ENCODE measurements around the gene CLIP2.
"Not testable (repeated sequence)": the region's sequence is repeated elsewhere in the genome, so short reads cannot be mapped to it uniquely, and the experiment has no call there.

Gene CLIP2

GRCh38 chr7:74430961-74431466 is 141.8 kb downstream of the CLIP2 start:
- DNase-seq (ENCODE audit: low spot score) = no peak

GRCh38 chr7:74437291-74437571 is 148.0 kb downstream of the CLIP2 start:
- not testable (repeated sequence) for DNase-seq (ENCODE audit: low spot score)

GRCh38 chr7:74438327-74438726 is 149.1 kb downstream of the CLIP2 start:
- DNase-seq (ENCODE audit: low spot score) = no peak

GRCh38 chr7:74439541-74439940 is 150.3 kb downstream of the CLIP2 start:
- no peak for DNase-seq (ENCODE audit: low spot score)

- not testable (repeated sequence) for DNase-seq (ENCODE audit: low spot score)
Measured at GRCh38 chr7:74440143-74440542, 150.9 kb downstream of the CLIP2 start.

- DNase-seq (ENCODE audit: low spot score) = no peak
Measured at GRCh38 chr7:74441801-74442200, 152.6 kb downstream of the CLIP2 start.

GRCh38 chr7:74443543-74444247 is 154.5 kb downstream of the CLIP2 start:
- DNase-seq (ENCODE audit: low spot score) = no peak

GRCh38 chr7:74449144-74449543 is 159.9 kb downstream of the CLIP2 start:
- no peak for DNase-seq (ENCODE audit: low spot score)

GRCh38 chr7:74449809-74450397 is 160.7 kb downstream of the CLIP2 start:
- DNase-seq (ENCODE audit: low spot score) = peak; percentile 84

GRCh38 chr7:74452748-74453321 is 163.6 kb downstream of the CLIP2 start:
- peak; percentile 55 for DNase-seq (ENCODE audit: low spot score)

- peak; percentile 86 for DNase-seq (ENCODE audit: low spot score)
Measured at GRCh38 chr7:74453322-74454011, 164.3 kb downstream of the CLIP2 start, which contains the start of gene GTF2IRD1. GTF2IRD1 (plus strand) TSS chr7:74453906; CDS start chr7:74508081, 54,175 bp downstream.

- DNase-seq (ENCODE audit: low spot score) = peak; percentile 14
Measured at GRCh38 chr7:74454021-74454924, 165.1 kb downstream of the CLIP2 start.

- no peak for DNase-seq (ENCODE audit: low spot score)
Measured at GRCh38 chr7:74454925-74455288, 165.7 kb downstream of the CLIP2 start.

GRCh38 chr7:74455291-74455804 is 166.1 kb downstream of the CLIP2 start:
- DNase-seq (ENCODE audit: low spot score) = no peak
